ENCODE data around the gene UNC5C.

Gene UNC5C

DNA sequence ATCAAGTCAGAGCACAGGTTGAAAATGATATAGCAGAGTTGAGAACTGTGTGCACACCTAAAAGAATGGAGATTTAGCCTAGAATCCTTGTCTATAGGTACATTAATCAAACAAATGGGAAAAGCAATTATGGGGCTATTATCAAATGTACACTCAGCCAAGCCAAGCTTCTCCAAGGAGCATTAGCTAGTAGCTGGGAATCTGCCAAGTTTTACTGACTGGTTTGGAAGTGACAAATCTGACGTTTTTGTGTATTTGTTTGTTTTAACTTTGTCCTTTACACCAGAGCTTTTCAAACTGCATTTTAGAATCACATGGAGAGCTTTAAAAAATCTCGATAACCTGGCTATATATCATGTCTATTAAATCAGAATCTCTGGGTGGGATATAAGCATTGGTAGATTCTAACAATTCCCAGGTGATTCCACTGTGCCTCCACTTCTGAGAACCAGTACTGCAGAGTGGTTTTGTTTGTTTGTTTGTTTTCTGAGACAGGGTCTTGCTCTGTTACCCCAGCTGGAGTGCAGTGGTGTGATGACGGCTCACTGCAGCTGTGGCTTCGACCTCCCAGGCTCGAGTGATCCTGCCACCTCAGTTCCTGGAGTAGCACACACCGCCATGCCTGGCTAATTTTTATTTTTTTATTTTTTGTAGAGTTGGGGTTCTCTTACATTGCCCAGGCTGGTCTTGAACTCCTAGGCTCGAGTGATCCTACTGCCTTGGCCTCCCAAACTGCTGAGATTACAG lies 279.8 kb downstream of the UNC5C start:
- DNase-seq (ENCODE audit: low read depth), result no peak

DNA sequence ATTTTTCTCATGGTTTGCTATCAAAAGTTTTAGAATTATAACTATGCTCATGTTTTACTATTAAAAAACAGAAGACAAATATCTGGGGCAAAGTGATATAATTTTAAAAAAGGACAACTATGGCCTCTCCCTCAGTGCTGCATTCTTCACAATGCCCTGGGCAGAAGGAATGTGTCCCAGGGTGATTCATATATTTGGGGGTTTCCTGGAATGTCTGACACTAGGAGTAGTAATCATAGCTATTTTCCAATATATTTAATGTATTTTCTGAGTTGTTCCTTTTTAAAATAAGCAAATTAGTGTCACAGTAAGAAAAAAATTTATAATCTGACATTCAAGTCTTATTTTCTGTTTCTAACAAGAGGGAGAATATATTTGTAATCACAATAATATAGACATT lies 281.7 kb downstream of the UNC5C start:
- DNase-seq (ENCODE audit: low read depth), result no peak

DNA sequence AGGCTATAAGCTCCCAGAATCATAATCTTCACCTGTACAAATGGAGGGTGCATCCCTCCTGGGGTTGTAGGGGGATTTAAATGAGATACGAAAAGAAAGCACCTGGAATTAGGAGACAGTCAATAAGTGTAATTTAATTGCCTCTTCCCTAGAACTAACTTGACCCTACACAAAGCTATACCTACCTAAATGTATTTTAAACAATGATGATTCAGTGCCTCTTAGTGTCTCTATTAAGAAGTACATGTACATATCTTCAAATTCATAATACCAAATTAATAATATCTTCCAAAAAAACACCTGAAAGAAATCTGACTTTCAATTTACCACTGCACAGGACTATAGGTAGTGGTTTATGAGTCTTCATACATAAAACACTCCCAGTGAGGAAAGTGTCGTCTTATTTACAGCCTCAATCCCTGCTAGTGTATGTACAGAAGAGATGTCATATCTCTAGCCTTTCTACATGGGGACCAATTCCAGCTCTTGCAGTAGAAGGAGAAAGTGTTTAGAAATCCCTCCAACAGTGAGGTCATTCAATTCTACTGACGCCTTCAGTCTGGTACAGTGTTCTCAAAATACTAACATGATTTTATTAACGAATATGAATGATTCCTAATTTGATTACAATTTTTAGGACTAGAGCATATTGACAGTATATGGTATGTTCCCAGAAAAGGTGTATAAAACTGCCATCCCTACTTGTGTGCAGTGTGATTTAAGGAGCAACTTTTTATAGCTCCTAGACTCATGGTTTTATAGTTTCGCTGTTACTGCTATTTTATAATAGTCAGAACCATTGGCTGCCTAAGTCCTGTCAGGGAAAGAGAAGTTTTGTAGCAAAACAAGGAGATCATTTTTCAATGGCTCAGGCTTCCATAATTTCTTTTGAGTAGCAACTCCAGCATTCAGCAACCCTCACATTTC lies 282.7 kb downstream of the UNC5C start:
- DNase-seq (ENCODE audit: low read depth), result no peak

GRCh38 chr4:95264843-95265242 lies 283.9 kb downstream of the UNC5C start:
- DNase-seq (ENCODE audit: low read depth), result no peak

GRCh38 chr4:95263960-95264359 lies 284.8 kb downstream of the UNC5C start:
- DNase-seq (ENCODE audit: low read depth), result no peak

DNA sequence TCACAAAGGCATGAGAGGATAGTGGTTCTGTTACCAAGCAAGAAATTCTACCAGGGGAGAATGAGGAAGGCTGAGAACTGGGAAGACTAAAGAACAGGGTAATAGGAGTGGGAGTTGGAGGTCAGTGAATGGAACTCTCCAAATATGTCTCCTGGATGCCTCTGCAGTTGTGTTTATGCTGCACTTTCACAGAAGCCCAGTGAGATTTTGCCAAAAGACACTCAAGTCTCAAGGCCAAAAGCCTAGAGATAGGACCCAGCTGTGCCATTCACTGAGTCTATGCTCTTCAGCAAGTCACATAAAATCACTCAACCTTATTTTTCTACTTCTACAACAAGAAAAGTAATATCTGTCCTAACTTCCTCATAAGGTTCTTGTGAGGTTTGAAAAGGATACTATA lies 285.4 kb downstream of the UNC5C start:
- no peak for DNase-seq (ENCODE audit: low read depth)

- no peak for DNase-seq (ENCODE audit: low read depth)
Observed at GRCh38 chr4:95256108-95256835, 292.5 kb downstream of the UNC5C start.

- no peak for DNase-seq (ENCODE audit: low read depth)
Observed at GRCh38 chr4:95255396-95256107, 293.2 kb downstream of the UNC5C start.

DNA sequence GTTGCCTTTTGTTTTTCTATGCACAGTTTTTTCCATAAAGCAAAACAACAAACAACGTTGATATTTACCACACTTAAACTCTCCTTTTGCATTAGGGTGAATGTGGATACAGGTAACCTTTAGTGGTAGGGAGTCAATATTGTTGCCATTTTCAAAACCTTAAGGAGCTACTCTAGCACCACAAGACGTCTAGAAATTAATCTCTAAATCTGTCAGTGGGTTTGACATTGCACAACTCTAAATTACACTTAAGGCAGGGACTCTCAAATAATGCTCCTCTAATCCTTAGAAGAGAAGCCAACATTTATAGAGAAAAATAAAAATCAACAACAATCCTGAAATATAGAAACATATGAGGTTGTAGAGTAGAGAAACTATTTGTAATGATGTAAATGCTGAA lies 297.2 kb downstream of the UNC5C start:
- DNase-seq (ENCODE audit: low read depth), result no peak

GRCh38 chr4:95250544-95251137 lies 298.1 kb downstream of the UNC5C start:
- DNase-seq (ENCODE audit: low read depth), result no peak

- no peak for DNase-seq (ENCODE audit: low read depth)
Observed at GRCh38 chr4:95249426-95250021, 299.2 kb downstream of the UNC5C start.

- DNase-seq (ENCODE audit: low read depth), result no peak
Observed at GRCh38 chr4:95248720-95249425, 299.9 kb downstream of the UNC5C start.

DNA sequence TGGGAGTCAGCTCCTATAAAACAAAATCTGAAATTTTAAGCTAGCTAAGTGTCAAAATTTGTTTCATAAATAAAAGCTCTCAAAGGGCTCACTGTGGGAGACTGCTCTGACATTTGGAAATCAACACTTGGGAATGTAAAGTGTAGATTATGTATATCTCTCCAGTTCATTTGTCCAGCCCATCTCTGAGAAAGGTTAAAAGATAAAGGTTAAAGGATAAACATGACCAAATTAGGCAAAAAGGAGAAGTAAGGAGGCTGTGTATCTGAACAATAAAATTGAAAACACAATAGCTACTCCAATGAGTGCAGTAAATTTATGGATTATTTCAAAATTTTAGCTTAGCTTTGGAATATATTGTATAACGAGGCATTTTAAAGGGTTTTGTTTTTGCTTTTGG lies 304.9 kb downstream of the UNC5C start:
- DNase-seq (ENCODE audit: low read depth), result no peak

GRCh38 chr4:95238554-95238953 lies 310.2 kb downstream of the UNC5C start:
- no peak for DNase-seq (ENCODE audit: low read depth)

DNA sequence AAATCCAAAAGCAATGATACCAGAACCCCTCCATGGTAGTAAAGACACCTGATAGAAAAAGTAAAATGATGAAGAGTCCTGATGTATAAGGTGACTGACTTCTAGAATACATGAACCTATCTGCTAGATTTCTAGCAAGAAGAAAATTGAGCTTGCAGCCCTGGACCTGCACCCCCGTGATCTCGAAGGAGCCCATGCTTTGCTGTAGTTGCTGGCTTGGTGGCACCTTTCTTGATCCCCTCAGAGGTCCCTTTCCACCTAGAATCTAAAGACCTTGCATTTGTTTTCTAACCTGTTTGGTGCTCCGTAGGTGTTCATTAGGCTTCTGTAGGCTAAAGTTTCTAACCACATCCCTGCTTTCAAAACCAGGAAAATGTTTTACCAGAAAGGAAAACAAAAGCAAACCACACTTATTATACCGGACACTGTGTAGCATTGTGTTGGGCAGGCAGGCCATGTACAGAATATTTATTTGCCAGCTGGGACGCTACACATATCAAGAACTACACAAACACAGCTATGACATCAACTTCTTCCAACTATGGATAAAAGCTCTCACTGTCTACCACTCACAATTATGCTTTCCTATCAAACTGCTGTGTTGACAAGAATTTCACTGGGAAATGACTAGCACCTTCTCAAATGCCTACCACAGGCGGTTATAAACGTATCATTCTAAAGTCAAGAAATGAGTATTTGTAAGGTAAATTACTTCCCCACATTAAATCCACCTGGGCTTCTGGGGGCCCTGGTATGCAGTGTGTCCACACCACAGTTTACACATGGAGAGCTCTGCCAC lies 316.2 kb downstream of the UNC5C start:
- no peak for DNase-seq (ENCODE audit: low read depth)

DNA sequence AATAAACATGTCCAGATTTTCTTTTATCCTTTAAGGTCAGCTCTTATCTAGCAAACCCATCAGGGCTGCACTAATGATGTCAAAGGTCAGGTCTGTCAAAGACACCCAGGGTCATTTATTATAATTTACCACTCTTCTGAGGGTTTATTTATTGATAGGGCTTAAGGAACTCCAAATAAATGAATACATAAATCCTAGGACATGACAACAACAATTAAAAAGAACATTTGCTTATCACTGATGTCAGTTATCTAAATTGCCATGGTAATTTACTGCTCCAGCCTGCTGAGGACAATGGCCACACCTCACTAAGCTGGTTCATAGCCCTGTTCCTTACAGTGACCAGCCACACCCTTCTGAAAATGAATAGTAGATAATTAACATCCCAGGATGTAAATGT lies 317.1 kb downstream of the UNC5C start:
- no peak for DNase-seq (ENCODE audit: low read depth)

DNA sequence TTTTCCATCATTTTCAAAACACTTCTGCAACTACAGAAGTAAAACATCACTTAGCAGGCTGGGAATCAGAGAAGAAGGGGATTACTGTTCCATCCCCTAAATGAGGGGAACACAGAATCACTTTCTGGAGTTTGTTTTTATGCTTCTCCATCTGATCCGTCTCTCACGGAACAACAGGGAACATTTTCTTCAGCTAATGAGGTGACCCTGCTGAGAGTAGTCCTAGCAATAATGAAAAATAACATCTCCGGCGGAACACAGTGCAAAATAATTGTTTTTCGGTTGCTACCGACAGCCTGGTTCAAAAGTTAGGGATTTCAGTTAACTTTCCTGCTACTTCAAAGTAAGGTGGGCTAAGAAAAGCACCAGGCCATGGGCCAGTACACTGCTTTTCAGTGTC lies 322.9 kb downstream of the UNC5C start:
- no peak for DNase-seq (ENCODE audit: low read depth)

- no peak for DNase-seq (ENCODE audit: low read depth)
Observed at GRCh38 chr4:95224402-95224801, 324.4 kb downstream of the UNC5C start.

All from activated gamma-delta T cell treated with anti-CD3 and anti-CD28 coated beads, Interleukin-2, amount 50 U/mL, for 16 hours (primary cell).